Stimulated activated naive CD8-positive, alpha-beta T cell treated with anti-CD3 and anti-CD28 coated beads, Interleukin-15, amount 100 ng/mL, for 72 hours (primary cell): ENCODE results near the gene PLN.

ENCODE experiments used
- ATAC-seq: fragments of 150-1000 bp; cut with Tn5 transposase; 2 replicates; pipeline ENCODE4 v1.10.0; 2021; ENCODE audit warnings: mild to moderate bottlenecking, moderate library complexity
- DNase-seq, 2 donors: peaks; one replicate each; pipeline ENCODE4 v3.0.0; 2021 to 2022
- H3K27ac Mint-ChIP-seq, 2 donors: one replicate each; pipeline ENCODE4 v1.8.0; 2022; ENCODE audit warnings: mild to moderate bottlenecking in 2 of 2, mixed read lengths in 2 of 2, moderate library complexity in 2 of 2
- H3K27me3 Mint-ChIP-seq: one replicate; pipeline ENCODE4 v1.8.0; 2022; ENCODE audit warnings: mixed read lengths
- H3K4me1 Mint-ChIP-seq: one replicate; pipeline ENCODE4 v1.8.0; 2022; ENCODE audit warnings: mild to moderate bottlenecking, mixed read lengths
- H3K4me3 Mint-ChIP-seq, 2 donors: one replicate each; pipeline ENCODE4 v1.8.0; 2022; ENCODE audit warnings: mild to moderate bottlenecking in 2 of 2, mixed read lengths in 2 of 2, moderate library complexity in 1 of 2
- H3K9me3 Mint-ChIP-seq, 2 donors: one replicate each; pipeline ENCODE4 v1.8.0; 2022; ENCODE audit warnings: mixed read lengths in 2 of 2

Gene PLN

GRCh38 chr6:118548136-118548535 is at the start of gene PLN:
Gene PLN, plus strand, starts transcription at chr6:118548296. Its CDS starts 10,626 bp downstream, at chr6:118558922.
- Mint-ChIP-seq H3K4me1 (peaks cover 50% of the 10 kb centered on the region), H3K4me3 (peak within 1 kb of the TSS; percentile 9 to 10), H3K27me3 (no peaks in the 10 kb centered on the region), H3K9me3 (no peaks in the 10 kb centered on the region), H3K27ac (no peak within 1 kb of the TSS)
- DNase-seq (no peak), ATAC-seq (no peak)

DNA sequence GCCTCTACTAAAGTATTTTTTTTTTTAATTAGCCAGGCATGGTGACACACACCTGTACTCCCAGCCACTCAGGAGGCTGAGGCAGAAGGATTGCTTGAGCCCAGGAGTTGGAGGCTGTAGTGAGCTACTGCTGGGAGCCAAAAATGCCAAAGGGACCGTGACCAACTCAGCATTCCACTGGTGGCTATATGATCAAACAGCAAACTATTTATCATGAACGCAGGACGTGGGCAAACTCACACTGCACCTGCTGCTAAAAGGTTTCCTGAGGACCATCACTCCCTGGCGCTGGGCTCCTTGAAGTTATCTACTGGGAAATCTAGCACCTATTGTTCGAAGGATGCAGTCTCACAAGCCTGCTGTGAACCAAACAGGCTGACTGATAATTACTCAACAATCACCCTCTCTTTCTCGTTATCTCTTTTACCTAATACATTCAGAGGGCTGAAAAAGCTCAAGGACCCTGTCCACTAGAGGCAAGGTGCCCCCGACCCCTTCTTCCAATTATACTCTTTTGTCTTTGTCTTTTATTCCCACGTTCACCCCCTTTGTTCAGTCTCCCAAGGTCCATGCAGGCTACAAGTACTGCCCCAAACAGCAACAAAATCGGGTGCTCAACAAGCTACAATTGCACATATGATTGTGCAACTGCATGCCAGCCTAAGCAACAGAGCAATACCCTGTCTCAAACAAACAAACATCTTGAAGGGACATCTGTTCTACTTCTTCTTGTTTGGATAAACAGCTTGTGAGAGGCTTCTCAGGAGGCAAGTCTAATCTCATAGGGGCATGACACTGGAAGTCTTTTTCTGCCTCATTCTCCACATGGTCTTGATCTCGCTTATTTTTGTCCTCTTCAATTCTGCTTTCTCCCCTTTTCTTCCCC is 47.7 kb upstream of the PLN start:
- no peaks in the 10 kb centered on the region for H3K27me3 Mint-ChIP-seq

GRCh38 chr6:118501099-118501498 is 47.0 kb upstream of the PLN start:
- no peak for DNase-seq
- Mint-ChIP-seq H3K4me3 (no peak overlapping the region), H3K4me1 (peaks cover 6% of the 10 kb centered on the region), H3K27ac (no peak overlapping the region), H3K9me3 (peaks cover 6 to 17% of the 10 kb centered on the region in 2 donors), H3K27me3 (no peaks in the 10 kb centered on the region)
- no peak for ATAC-seq

More for the DNA sequence above, 47.7 kb upstream of the PLN start:
- Mint-ChIP-seq H3K4me1 (peaks cover 12% of the 10 kb centered on the region), H3K4me3 (no peak overlapping the region), H3K27ac (peak overlapping the region in 1 of 2 donors; percentile 16), H3K9me3 (peaks cover 6 to 17% of the 10 kb centered on the region in 2 donors)
- DNase-seq (no peak), ATAC-seq (no peak)

GRCh38 chr6:118501765-118502164 is 46.3 kb upstream of the PLN start:
- Mint-ChIP-seq H3K9me3 (peaks cover 6 to 17% of the 10 kb centered on the region in 2 donors), H3K4me3 (no peak overlapping the region), H3K4me1 (peaks cover 7% of the 10 kb centered on the region), H3K27ac (no peak overlapping the region), H3K27me3 (no peaks in the 10 kb centered on the region)
- ATAC-seq (no peak), DNase-seq (no peak)

- DNase-seq = no peak
- no peak overlapping the region for H3K27ac Mint-ChIP-seq
Measured at GRCh38 chr6:118502169-118502568, 45.9 kb upstream of the PLN start.

GRCh38 chr6:118504611-118505010 is 43.5 kb upstream of the PLN start:
- Mint-ChIP-seq H3K27ac (no peak overlapping the region), H3K4me3 (no peak overlapping the region), H3K4me1 (peaks cover 12% of the 10 kb centered on the region), H3K9me3 (peaks cover 6 to 17% of the 10 kb centered on the region in 2 donors), H3K27me3 (no peaks in the 10 kb centered on the region)
- DNase-seq = no peak
- no peak for ATAC-seq

More at GRCh38 chr6:118502169-118502568, 45.9 kb upstream of the PLN start:
- no peak for ATAC-seq
- H3K9me3 Mint-ChIP-seq = peaks cover 6 to 17% of the 10 kb centered on the region in 2 donors
- H3K4me1 Mint-ChIP-seq = peaks cover 11% of the 10 kb centered on the region
- H3K4me3 Mint-ChIP-seq = no peak overlapping the region
- H3K27me3 Mint-ChIP-seq = no peaks in the 10 kb centered on the region

DNA sequence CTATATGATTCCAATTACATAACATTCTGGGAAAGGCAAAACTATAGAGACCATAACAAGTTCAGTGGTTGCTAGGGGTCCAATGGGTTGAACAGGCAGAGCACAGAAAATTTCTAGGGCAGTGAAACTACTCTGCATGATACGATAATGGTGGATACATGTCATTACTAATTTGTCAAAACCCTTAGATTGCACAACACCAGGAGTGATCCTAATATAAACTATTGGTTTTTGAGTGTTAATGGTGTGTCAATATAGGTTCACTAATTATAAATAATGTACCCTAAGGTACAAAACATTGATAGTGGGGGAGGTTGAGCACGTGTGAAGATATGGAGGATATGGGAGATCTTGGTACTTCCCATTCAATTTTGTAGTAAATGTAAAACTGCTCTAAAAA is 42.4 kb upstream of the PLN start:
- peaks cover 12% of the 10 kb centered on the region for H3K4me1 Mint-ChIP-seq
- ATAC-seq (no peak), DNase-seq (no peak)
- H3K9me3 Mint-ChIP-seq = peaks cover 6 to 12% of the 10 kb centered on the region in 2 donors
- H3K27me3 Mint-ChIP-seq = no peaks in the 10 kb centered on the region
- peak overlapping the region; percentile 64 to 66 for H3K27ac Mint-ChIP-seq
- no peak overlapping the region for H3K4me3 Mint-ChIP-seq

- Mint-ChIP-seq H3K4me1 (peaks cover 12% of the 10 kb centered on the region), H3K9me3 (peaks cover 6 to 9% of the 10 kb centered on the region in 2 donors), H3K27me3 (no peaks in the 10 kb centered on the region), H3K27ac (no peak overlapping the region), H3K4me3 (no peak overlapping the region)
- ATAC-seq (no peak), DNase-seq (no peak)
Measured at GRCh38 chr6:118506071-118506638, 41.9 kb upstream of the PLN start.

DNA sequence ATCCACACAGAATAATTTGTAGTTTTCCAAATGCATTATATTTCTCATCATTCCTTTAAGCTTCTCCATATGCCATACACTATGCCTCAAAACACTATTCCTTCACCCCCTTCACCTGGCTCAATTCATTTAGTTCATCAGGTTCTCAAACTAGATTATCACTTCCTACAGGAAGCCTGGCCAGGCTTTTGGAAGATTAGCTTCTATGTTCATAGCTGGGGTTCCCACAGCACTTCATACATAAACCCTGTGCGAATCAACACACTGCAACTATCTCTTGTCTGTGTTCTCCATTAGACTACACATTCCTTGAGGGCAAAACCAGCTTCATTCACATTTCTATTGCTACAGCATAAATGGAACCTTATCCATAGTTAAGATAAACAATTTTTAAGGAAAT is 40.5 kb upstream of the PLN start:
- Mint-ChIP-seq H3K9me3 (no peaks in the 10 kb centered on the region), H3K27ac (peak overlapping the region in 1 of 2 donors; percentile 2), H3K4me3 (no peak overlapping the region), H3K27me3 (no peaks in the 10 kb centered on the region), H3K4me1 (peaks cover 15% of the 10 kb centered on the region)
- DNase-seq (no peak), ATAC-seq (no peak)

GRCh38 chr6:118509009-118509617 is 39.0 kb upstream of the PLN start:
- no peak for DNase-seq
- ATAC-seq = no peak
- Mint-ChIP-seq H3K4me1 (peaks cover 25% of the 10 kb centered on the region), H3K27me3 (no peaks in the 10 kb centered on the region), H3K27ac (no peak overlapping the region), H3K9me3 (no peaks in the 10 kb centered on the region), H3K4me3 (no peak overlapping the region)

DNA sequence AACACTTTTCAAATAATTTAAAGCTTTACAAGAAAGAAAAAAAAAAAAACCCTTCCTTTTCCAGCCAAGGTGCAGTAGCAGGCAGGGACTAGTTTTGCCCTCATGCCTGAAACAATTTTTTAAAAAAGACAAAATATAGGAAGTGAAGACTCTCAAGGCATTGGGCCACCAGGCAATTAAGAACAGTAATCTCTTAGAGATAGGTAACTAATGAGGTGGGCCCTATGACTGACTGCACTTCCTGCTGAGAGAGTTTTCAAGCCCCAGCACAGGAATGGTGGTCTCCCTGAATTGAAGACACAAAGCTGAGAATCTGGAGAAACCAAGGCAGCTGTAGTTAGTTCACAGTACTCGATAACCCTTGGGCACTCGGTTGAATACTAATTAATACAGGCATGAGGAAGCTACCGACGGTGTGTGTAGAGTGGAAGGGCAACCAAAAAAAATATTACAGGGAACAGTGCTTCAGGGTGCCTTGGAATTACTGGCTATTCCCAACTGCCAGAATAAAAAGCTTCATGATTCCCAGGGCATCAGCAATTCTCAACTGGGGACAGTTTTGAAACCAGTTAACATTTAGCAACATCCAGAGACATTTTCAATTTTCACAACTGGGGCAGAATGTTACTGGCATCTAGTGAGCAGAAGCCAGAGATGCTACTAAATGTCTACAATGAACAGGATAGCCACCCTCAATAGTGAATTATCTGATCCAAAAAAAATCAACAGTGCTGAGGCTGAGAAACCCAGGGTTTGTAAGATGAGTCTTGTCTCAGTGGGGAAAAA is 36.0 kb upstream of the PLN start:
- DNase-seq = no peak
- H3K27ac Mint-ChIP-seq = peak overlapping the region in 1 of 2 donors; percentile 93
- no peaks in the 10 kb centered on the region for H3K27me3 Mint-ChIP-seq
- ATAC-seq = no peak
- peaks cover 32% of the 10 kb centered on the region for H3K4me1 Mint-ChIP-seq
- no peak overlapping the region for H3K4me3 Mint-ChIP-seq
- no peaks in the 10 kb centered on the region for H3K9me3 Mint-ChIP-seq

DNA sequence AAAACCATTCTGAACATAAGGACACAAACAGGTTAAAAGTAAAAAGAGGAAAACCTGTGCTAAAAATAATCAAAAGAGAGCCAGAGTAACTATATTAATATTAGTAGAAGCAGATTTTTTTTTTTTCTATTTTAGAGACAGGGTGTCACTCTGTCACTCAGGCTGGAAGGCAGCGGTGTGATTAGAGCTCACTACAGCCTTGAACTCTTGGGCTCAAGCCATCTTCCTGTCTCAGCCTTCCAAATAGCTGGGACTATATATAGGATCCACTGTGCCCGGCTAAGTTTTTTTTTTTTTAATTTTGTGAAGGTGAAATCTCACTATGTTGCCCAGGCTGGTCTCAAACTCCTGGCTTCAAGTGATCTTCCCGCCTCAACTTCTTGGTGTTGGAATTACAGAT is 33.4 kb upstream of the PLN start:
- no peak for DNase-seq
- Mint-ChIP-seq H3K4me1 (peaks cover 37% of the 10 kb centered on the region), H3K27me3 (no peaks in the 10 kb centered on the region), H3K9me3 (peaks cover 6 to 9% of the 10 kb centered on the region in 2 donors), H3K4me3 (no peak overlapping the region), H3K27ac (peak overlapping the region in 1 of 2 donors; percentile 79)
- no peak for ATAC-seq

DNA sequence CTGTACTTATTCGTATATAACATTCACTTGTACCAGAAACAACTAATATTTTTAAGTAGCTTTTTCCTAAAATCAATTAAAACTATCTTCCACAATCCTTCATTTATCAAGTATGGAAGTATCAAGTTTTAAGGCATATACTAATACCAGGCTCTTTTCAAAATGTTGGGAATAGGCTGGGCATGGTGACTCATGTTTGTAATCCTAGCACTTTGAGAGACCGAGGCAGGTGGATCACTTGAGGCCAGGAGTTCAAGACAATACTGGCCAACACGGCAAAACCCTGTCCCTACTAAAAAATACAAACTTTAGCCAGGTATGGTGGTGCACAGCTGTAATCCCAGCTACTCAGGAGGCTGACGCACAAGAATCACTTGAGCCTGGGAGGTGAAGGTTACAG is 25.7 kb upstream of the PLN start:
- Mint-ChIP-seq H3K27me3 (no peaks in the 10 kb centered on the region), H3K4me3 (no peak overlapping the region), H3K27ac (no peak overlapping the region), H3K4me1 (peaks cover 40% of the 10 kb centered on the region), H3K9me3 (peaks cover 6 to 9% of the 10 kb centered on the region in 2 donors)
- no peak for ATAC-seq
- no peak for DNase-seq

- Mint-ChIP-seq H3K4me1 (peaks cover 40% of the 10 kb centered on the region), H3K27me3 (no peaks in the 10 kb centered on the region), H3K27ac (no peak overlapping the region), H3K9me3 (peaks cover 6 to 8% of the 10 kb centered on the region in 2 donors), H3K4me3 (peak overlapping the region in 1 of 2 donors; percentile 3)
- DNase-seq = no peak
- ATAC-seq = peak; percentile 58
Measured at GRCh38 chr6:118523216-118523615, 24.9 kb upstream of the PLN start.

- H3K27me3 Mint-ChIP-seq = no peaks in the 10 kb centered on the region
- no peaks in the 10 kb centered on the region for H3K9me3 Mint-ChIP-seq
- no peak for DNase-seq
- no peak for ATAC-seq
- H3K27ac Mint-ChIP-seq = peak overlapping the region in 1 of 2 donors; percentile 46
- no peak overlapping the region for H3K4me3 Mint-ChIP-seq
- H3K4me1 Mint-ChIP-seq = peaks cover 46% of the 10 kb centered on the region
Measured at GRCh38 chr6:118524686-118525085, 23.4 kb upstream of the PLN start.
